Activated T-cell treated with anti-CD3 and anti-CD28 coated beads, Interleukin-2, amount 50 U/mL, for 48 hours (primary cell): ENCODE results near the gene VGLL4.
"Not testable (repeated sequence)": the region's sequence is repeated elsewhere in the genome, so short reads cannot be mapped to it uniquely, and the experiment has no call there.

Source experiments
- DNase-seq, 2 experiments: peaks; one replicate each; pipeline ENCODE4 v3.0.0-alpha.2; 2020

The VGLL4 gene

GRCh38 chr3:11526121-11526520 lies 117.6 kb downstream of the VGLL4 start:
- DNase-seq: not testable (repeated sequence)

GRCh38 chr3:11523572-11524101 lies 120.1 kb downstream of the VGLL4 start:
- DNase-seq: no peak

- DNase-seq: no peak
These were observed 120.7 kb downstream of the VGLL4 start for GRCh38 chr3:11522953-11523571.

- DNase-seq: no peak
These were observed 121.4 kb downstream of the VGLL4 start for GRCh38 chr3:11522398-11522715.

GRCh38 chr3:11521167-11521566 lies 122.5 kb downstream of the VGLL4 start:
- no peak for DNase-seq

GRCh38 chr3:11517601-11518000 lies 126.1 kb downstream of the VGLL4 start:
- no peak for DNase-seq

GRCh38 chr3:11514191-11514821 lies 129.4 kb downstream of the VGLL4 start:
- DNase-seq: no peak

- DNase-seq: no peak
These were observed 129.9 kb downstream of the VGLL4 start for GRCh38 chr3:11513817-11514135.

- not testable (repeated sequence) for DNase-seq
These were observed 130.4 kb downstream of the VGLL4 start for GRCh38 chr3:11513125-11513816.

GRCh38 chr3:11511606-11512005 lies 132.1 kb downstream of the VGLL4 start:
- not testable (repeated sequence) for DNase-seq

- DNase-seq: no peak
These were observed 133.4 kb downstream of the VGLL4 start for GRCh38 chr3:11510356-11510755.

GRCh38 chr3:11510001-11510340 lies 133.7 kb downstream of the VGLL4 start:
- DNase-seq: no peak

GRCh38 chr3:11509173-11510000 lies 134.3 kb downstream of the VGLL4 start:
- no peak for DNase-seq

GRCh38 chr3:11508346-11509172 lies 135.2 kb downstream of the VGLL4 start:
- DNase-seq: no peak

- no peak for DNase-seq
These were observed 136.0 kb downstream of the VGLL4 start for GRCh38 chr3:11507719-11508118.
